Stimulated activated CD8-positive, alpha-beta memory T cell treated with anti-CD3 and anti-CD28 coated beads, Interleukin-12 subunit alpha, Interleukin-12 subunit beta, amount 100 ng/mL, for 24 hours (primary cell): Measurements from ENCODE around the gene DCPS.
"Not testable (repeated sequence)": the region's sequence is repeated elsewhere in the genome, so short reads cannot be mapped to it uniquely, and the experiment has no call there.

Experiments used
- DNase-seq: peaks from one replicate; pipeline ENCODE4 v3.0.0-alpha.2; 2020; ENCODE audit errors: extremely low read depth

The DCPS gene

GRCh38 chr11:126303623-126304456 lies at the start of gene DCPS:
Gene DCPS (plus strand): TSS chr11:126304060. CDS start chr11:126304081, 21 bp downstream.
- peak; percentile 71 for DNase-seq

GRCh38 chr11:126254819-126255218 lies 49.0 kb upstream of the DCPS start:
- DNase-seq = no peak

- not testable (repeated sequence) for DNase-seq
Measured at GRCh38 chr11:126255507-126255906, 48.4 kb upstream of the DCPS start.

- no peak for DNase-seq
Measured at GRCh38 chr11:126256216-126256615, 47.6 kb upstream of the DCPS start.

- DNase-seq = no peak
Measured at GRCh38 chr11:126257144-126257543, 46.7 kb upstream of the DCPS start.

GRCh38 chr11:126257764-126258163 lies 46.1 kb upstream of the DCPS start:
- DNase-seq = no peak

GRCh38 chr11:126262216-126262615 lies 41.6 kb upstream of the DCPS start:
- DNase-seq = no peak

GRCh38 chr11:126263489-126263888 lies 40.4 kb upstream of the DCPS start:
- DNase-seq = no peak

GRCh38 chr11:126265811-126266210 lies 38.0 kb upstream of the DCPS start:
- DNase-seq = no peak

- no peak for DNase-seq
Measured at GRCh38 chr11:126267650-126268049, 36.2 kb upstream of the DCPS start.

GRCh38 chr11:126268361-126268707 lies 35.5 kb upstream of the DCPS start:
- DNase-seq = no peak

- DNase-seq = peak; percentile 99
Measured at GRCh38 chr11:126268708-126269579, 34.9 kb upstream of the DCPS start, which contains the start of the genes FOXRED1 and SRPRA. Gene FOXRED1 (plus strand): TSS chr11:126269154. CDS start chr11:126269207, 53 bp downstream. Gene SRPRA (minus strand): TSS chr11:126268895. CDS start chr11:126268804, 91 bp downstream.

- no peak for DNase-seq
Measured at GRCh38 chr11:126277322-126277721, 26.5 kb upstream of the DCPS start.

GRCh38 chr11:126277780-126278179 lies 26.1 kb upstream of the DCPS start:
- DNase-seq = no peak

GRCh38 chr11:126279191-126279590 lies 24.7 kb upstream of the DCPS start:
- DNase-seq = no peak

GRCh38 chr11:126280595-126280994 lies 23.3 kb upstream of the DCPS start:
- no peak for DNase-seq

GRCh38 chr11:126281245-126281644 lies 22.6 kb upstream of the DCPS start:
- no peak for DNase-seq

- no peak for DNase-seq
Measured at GRCh38 chr11:126281666-126282175, 22.1 kb upstream of the DCPS start.

- no peak for DNase-seq
Measured at GRCh38 chr11:126282361-126282735, 21.5 kb upstream of the DCPS start.

- DNase-seq = no peak
Measured at GRCh38 chr11:126282736-126283591, 20.9 kb upstream of the DCPS start, which contains the start of gene TIRAP. Gene TIRAP (plus strand): TSS chr11:126283093. CDS start chr11:126290895, 7,802 bp downstream.

- DNase-seq = peak; percentile 54
Measured at GRCh38 chr11:126284829-126285228, 19.0 kb upstream of the DCPS start.
